HL-60 (cell line): Measurements from ENCODE around the gene KCTD5.
A peak's percentile ranks its signal among the peaks of the same experiment; 100 is the strongest.
"Not testable (repeated sequence)": the region's sequence is repeated elsewhere in the genome, so short reads cannot be mapped to it uniquely, and the experiment has no call there.

ENCODE experiments used
- DNase-seq, 2 experiments: peaks; one replicate each; pipeline ENCODE4 v3.0.0-alpha.2; 2010 to 2020; ENCODE audit warnings: low read depth in 1 of 2, low spot score in 1 of 2
- H3K27ac ChIP-seq: fragments of 250-450 bp; sonication (Bioruptor Pico); replicated peaks from 2 replicates; pipeline ENCODE4 v1.5.1; 2020; ENCODE audit warnings: mild to moderate bottlenecking, moderate library complexity
- H3K27me3 ChIP-seq: fragments of 250-450 bp; sonication (Bioruptor Pico); 2 replicates; pipeline ENCODE4 v1.5.1; 2021; ENCODE audit warnings: mild to moderate bottlenecking, moderate library complexity; ENCODE audit not compliant: insufficient read depth, poor library complexity, severe bottlenecking
- H3K4me3 ChIP-seq: replicated peaks from 2 replicates; pipeline ENCODE4 v1.5.1; 2011; ENCODE audit warnings: mild to moderate bottlenecking, control low read depth, low read length; ENCODE audit not compliant: insufficient read depth
- GABPA ChIP-seq: IDR thresholded peaks from 2 replicates; pipeline ENCODE4 v1.6.1; 2012; ENCODE audit warnings: low read depth
- POLR2AphosphoS5 ChIP-seq: IDR thresholded peaks from 2 replicates; pipeline ENCODE4 v1.6.1; 2012; ENCODE audit warnings: low read depth
- SPI1 ChIP-seq: IDR thresholded peaks from 2 replicates; pipeline ENCODE4 v1.6.1; 2012; ENCODE audit warnings: low read depth, mild to moderate bottlenecking, borderline replicate concordance
- TF ChIP-seq, protein P1 (sequence below): IDR thresholded peaks from one replicate; pipeline ENCODE4 v1.5.1; 2011; ENCODE audit warnings: low read length, control low read depth, inconsistent platforms; ENCODE audit not compliant: insufficient read depth
- TF ChIP-seq, protein P2 (sequence below): IDR thresholded peaks from 2 replicates; pipeline ENCODE4 v1.6.1; 2012; ENCODE audit warnings: low read depth; ENCODE audit not compliant: insufficient replicate concordance

KCTD5 gene

DNA sequence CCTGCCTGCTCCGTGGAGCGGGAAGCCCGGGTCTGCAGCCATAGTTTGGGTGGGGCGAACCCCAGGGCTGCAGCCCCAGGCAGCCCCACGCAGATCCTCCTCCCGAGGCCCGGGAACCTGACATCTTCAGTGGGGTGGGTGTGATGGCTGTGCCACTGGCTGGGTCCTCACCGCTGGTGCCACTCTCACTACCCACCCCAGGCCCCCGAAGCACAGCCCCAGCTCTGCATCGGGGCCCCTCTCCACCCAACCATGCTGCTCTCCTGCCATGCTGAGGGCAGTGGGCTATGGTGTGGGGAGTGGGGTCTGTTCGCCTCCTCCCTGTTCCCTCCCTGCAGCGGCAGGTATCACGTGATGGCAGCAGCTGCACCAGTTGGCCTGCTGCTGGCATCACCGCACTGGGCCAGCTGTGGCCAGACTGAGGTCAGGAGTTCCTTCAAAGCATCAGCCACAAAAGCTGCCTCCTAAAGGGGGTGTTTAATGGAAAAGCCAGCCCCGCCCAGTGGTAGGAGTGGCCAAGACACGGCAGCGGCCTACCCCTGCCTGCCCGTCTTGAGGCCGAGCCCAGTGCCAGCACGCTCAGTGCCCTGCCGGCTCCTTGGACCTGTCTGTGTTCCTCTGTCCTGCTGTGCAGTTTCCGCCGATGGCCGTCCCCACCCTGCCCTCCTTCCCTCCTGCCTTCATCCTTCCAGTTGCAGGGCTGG lies 10.8 kb downstream of the KCTD5 start:
- Histone ChIP-seq H3K27ac (no peak overlapping the region), H3K4me3 (no peak overlapping the region), H3K27me3 (no peaks in the 10 kb centered on the region)
- DNase-seq, result peak in 1 of 2 experiments; percentile 24
- TF ChIP-seq, protein P1, sequence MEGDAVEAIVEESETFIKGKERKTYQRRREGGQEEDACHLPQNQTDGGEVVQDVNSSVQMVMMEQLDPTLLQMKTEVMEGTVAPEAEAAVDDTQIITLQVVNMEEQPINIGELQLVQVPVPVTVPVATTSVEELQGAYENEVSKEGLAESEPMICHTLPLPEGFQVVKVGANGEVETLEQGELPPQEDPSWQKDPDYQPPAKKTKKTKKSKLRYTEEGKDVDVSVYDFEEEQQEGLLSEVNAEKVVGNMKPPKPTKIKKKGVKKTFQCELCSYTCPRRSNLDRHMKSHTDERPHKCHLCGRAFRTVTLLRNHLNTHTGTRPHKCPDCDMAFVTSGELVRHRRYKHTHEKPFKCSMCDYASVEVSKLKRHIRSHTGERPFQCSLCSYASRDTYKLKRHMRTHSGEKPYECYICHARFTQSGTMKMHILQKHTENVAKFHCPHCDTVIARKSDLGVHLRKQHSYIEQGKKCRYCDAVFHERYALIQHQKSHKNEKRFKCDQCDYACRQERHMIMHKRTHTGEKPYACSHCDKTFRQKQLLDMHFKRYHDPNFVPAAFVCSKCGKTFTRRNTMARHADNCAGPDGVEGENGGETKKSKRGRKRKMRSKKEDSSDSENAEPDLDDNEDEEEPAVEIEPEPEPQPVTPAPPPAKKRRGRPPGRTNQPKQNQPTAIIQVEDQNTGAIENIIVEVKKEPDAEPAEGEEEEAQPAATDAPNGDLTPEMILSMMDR, result no peak

DNA sequence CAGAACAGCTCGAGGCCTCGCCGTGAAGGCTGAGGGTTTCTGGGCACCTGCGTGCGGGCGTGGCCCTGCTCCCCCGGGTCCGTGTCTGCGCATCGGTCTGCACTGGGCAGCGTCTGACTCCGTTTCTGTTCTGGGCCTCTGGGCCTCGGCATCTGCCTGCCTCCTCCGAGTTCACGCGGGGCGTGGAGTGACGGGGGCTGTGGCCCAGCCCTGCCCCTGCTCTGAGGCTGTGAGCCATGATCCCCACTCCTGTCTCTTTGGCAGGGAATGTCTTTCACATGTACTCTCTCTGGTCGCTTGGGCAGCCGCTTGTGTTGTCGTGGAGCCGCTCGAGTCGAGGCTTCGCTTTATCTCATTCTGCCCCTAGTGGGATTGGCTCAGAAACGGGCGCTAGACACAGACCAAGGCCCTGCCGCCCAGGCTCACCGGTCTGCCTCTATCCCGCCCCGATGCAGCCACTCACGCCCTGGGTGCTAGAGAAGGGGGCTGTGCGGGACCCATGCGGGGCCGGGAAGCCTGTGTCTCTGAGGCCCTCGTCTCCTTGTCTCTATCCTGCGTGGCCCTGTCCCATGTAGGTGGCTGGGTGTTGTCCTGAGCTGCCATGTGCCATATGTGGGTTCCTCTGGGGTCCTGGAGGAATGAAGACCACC lies 14.4 kb downstream of the KCTD5 start:
- not testable (repeated sequence) for H3K27me3 ChIP-seq, H3K27ac ChIP-seq, DNase-seq, H3K4me3 ChIP-seq

DNA sequence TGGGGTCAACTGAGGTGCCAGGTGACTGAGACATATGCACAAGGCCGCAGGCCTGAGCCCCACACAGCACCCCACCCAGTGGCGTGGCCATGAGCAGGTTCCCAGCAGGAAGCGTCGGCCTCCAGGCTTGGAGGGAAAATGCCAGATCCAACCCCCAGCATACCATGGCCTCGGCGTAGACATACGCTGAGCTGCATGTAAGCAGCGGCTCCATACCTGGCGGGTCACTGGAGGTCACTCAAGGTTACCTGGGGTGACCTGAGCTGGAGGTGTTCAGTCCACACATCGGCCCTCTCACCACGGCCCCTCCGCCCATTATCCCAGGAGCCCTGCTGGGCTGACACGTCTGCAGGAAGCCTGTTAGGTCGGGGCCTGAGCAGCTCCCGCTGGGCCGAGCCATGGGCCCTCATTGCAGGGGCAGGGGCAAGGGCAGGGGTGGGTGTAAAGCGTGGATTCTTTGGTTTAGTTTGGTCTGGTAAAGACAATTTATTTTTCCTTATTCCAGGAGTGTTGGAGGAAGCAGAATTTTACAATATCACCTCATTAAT lies 15.2 kb downstream of the KCTD5 start:
- TF ChIP-seq GABPA (no peak), SPI1 (no peak), POLR2AphosphoS5 (no peak)
- TF ChIP-seq, protein P2, sequence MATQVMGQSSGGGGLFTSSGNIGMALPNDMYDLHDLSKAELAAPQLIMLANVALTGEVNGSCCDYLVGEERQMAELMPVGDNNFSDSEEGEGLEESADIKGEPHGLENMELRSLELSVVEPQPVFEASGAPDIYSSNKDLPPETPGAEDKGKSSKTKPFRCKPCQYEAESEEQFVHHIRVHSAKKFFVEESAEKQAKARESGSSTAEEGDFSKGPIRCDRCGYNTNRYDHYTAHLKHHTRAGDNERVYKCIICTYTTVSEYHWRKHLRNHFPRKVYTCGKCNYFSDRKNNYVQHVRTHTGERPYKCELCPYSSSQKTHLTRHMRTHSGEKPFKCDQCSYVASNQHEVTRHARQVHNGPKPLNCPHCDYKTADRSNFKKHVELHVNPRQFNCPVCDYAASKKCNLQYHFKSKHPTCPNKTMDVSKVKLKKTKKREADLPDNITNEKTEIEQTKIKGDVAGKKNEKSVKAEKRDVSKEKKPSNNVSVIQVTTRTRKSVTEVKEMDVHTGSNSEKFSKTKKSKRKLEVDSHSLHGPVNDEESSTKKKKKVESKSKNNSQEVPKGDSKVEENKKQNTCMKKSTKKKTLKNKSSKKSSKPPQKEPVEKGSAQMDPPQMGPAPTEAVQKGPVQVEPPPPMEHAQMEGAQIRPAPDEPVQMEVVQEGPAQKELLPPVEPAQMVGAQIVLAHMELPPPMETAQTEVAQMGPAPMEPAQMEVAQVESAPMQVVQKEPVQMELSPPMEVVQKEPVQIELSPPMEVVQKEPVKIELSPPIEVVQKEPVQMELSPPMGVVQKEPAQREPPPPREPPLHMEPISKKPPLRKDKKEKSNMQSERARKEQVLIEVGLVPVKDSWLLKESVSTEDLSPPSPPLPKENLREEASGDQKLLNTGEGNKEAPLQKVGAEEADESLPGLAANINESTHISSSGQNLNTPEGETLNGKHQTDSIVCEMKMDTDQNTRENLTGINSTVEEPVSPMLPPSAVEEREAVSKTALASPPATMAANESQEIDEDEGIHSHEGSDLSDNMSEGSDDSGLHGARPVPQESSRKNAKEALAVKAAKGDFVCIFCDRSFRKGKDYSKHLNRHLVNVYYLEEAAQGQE, result no peak
- TF ChIP-seq, protein P1, result no peak

DNA sequence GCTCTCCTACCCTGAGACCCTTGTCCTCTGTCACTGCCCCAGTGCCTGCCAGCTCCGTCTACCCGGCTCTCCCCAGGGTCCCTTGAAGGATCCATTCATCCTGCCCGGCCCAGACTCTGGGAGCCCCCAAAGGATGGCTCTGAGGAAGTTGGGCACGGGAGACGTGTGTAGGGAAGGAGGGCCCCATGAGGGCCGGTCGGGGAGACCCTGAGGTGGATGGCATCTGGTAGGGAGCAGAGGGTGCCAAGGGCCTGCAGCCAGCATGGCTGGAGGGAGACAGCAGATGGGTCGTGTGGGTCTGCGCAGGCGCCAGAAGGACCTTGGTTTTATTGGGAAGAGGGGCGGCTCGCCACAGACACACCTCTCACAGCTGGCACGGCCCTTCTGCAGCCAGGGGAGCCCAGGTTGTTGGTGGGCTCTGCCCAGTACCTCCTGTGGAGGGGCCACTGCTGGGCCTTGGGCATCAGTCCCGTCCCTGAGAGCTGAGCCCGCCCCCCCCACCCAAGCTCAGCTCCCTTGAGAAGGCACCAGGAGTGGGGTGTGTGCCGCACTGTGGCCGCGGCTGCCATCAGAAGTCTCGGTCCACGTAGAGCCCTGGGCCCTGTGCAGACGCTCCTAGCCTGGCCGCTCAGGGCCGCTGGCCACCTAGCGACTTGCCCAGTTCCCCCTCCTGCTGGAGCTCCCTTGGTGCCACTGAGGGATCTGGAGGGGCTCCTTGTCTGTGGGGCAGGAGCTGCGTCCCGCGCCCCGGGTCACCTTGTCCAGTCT lies 16.0 kb downstream of the KCTD5 start:
- TF ChIP-seq SPI1 (no peak), GABPA (no peak), POLR2AphosphoS5 (no peak)
- TF ChIP-seq, protein P2, result no peak
- TF ChIP-seq, protein P1, result no peak
- no peak overlapping the region for H3K4me3 ChIP-seq
- no peak overlapping the region for H3K27ac ChIP-seq
- DNase-seq, result no peak
- no peaks in the 10 kb centered on the region for H3K27me3 ChIP-seq

More for the DNA sequence above, 15.2 kb downstream of the KCTD5 start:
- DNase-seq, result no peak
- no peak overlapping the region for H3K27ac ChIP-seq
- no peak overlapping the region for H3K4me3 ChIP-seq
- H3K27me3 ChIP-seq, result no peaks in the 10 kb centered on the region
